GM21423 (cell line): Measurements from ENCODE around the gene ZBTB2.

ENCODE experiments used
- ATAC-seq: cut with Tn5 transposase; IDR thresholded peaks from one replicate; pipeline ENCODE4 v1.9.1; 2021; ENCODE audit warnings: mild to moderate bottlenecking, moderate library complexity; ENCODE audit not compliant: unreplicated experiment

The ZBTB2 gene

DNA sequence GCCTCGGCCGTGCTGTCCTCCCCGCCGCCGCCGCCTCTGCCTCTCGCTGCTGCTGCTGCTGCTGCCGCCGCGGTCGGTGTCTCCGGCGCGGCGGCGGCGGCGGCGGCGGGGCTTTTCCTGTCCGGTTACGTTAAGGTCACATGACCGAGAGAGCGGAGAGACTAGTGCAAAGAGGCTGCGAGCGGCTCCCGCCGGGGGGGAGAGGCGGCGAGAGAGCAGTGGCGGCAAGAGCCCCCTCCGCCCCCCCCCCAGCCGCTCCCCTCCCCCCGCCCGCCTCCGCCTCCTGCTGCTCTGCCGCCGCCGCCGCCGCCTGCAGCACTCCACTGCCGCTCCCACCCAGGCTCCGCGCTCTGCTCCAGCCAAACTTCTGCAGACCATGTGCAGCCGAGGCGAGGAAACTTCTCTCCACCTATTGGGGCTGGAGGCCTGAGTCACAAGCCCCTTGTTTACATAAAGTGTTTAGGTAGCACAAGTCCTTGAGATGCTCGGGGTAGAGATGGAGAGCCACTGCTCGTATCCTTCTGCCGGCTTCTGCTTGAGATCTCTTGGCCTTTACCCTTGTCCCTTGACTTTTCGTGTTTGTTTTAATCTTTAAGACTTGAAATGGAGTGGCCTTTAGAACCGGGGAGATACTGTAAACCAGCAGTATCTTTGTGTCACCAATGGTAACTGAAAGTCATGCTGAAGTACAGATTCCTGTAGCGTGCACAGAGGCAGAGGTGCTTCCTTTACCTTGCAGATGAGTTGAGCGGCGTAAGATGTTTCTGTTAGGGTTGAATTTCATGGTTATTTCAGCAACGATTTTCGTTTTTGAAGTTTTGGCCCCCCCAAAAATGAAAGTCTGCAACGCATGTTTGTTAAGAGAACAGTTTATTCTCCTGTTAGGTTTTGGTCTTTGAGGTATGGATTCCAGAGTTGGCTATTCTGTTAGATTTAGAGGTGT is at the start of gene ZBTB2:
Gene ZBTB2 (minus strand): TSS at position 89 of the 943 bp plus-strand sequence. CDS start 17,922 bp downstream, outside the sequence.
- peak; percentile 12 for ATAC-seq

GRCh38 chr6:151440930-151441329 is 49.6 kb upstream of the ZBTB2 start:
- peak; percentile 33 for ATAC-seq

GRCh38 chr6:151440498-151440897 is 49.1 kb upstream of the ZBTB2 start:
- peak; percentile 58 for ATAC-seq

- ATAC-seq, result no peak
These were observed 46.0 kb upstream of the ZBTB2 start for GRCh38 chr6:151437401-151437800.

- ATAC-seq, result no peak
These were observed 45.4 kb upstream of the ZBTB2 start for GRCh38 chr6:151436802-151437201.

DNA sequence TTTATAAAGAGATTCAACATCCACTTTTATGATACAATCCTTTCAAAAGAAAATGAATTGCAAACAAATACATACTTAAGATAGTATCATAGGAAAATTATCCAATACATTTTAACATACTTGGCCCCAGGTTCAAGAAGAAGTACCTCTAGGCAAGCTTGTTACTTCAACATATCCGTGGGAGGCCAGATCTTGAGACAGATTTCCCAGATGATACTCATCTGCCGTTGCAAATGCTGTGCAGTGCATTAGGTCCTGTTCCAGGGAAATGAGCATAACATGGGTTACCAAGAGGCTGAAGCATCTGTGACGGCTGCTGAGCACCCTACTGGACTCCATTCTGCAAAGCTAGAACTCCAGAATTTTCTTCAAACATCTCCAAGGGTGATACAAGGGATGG is 44.9 kb upstream of the ZBTB2 start:
- no peak for ATAC-seq

- ATAC-seq, result no peak
These were observed 43.0 kb upstream of the ZBTB2 start for GRCh38 chr6:151434369-151434768.

DNA sequence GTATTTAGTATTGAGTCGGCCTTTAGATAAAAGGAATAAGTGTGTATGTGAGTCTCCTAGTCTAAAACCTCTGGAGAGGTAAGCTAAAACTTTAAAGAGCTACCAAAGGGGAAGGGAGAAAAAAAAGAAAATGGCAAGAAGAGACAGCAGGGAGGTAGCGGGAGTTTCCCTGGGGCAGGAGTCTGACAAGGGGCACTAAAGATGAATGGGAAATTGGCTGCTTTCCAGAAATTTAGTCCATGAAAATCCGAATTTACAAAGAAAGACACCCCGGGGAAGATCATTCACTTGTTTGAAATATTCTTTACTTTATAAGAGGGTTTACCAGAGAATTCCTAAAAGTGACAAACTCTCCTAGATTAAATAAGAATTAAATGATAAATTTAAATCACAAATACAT is 41.3 kb upstream of the ZBTB2 start:
- no peak for ATAC-seq

DNA sequence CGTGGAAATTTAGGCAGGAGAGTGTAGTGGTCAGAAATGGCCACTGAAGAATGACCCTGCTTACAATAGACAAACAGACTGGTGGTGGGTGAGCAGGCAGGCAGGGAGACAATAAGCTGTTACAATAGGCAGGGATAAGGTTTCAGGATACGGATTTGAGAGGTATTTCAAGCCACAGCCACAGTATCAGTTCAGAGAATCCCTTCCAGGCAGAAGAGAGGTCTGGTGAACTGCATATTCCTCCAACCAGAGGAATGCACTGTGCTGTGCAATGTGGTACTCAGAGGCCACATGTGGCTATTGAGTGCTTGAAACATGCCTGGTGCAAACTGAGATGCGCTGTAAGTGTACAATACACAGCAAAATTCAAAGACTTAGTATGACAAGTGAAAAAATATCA is 40.0 kb upstream of the ZBTB2 start:
- ATAC-seq, result no peak

GRCh38 chr6:151430886-151431285 is 39.5 kb upstream of the ZBTB2 start:
- ATAC-seq, result no peak

DNA sequence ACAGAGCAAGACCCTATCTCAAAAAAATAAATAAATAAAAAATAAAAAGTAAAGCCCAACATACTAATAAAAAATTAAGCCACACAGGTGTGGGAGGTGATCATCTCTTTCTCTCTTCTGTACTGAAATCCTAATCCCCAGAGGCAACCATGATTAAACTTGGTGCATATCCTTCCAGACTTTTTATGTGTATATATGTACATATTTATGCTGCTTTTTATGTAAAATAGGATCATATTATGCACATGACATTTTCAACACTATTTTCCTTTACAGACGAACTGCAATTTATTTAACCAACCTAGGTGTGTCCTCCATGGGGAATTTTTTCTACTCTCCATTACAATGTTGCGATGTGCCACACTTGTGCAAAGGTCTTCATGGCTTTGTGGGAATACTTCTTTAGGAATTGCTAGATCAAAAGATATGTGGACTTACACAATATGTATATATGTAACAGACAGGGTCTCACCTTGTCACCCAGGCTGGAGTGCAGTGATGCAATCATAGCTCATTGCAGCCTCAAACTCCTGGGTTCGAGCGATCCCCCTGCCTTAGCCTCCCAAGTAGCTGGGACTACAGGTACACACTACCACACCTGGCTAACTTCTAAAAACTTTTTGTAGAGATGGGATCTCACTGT is 36.9 kb upstream of the ZBTB2 start:
- no peak for ATAC-seq

DNA sequence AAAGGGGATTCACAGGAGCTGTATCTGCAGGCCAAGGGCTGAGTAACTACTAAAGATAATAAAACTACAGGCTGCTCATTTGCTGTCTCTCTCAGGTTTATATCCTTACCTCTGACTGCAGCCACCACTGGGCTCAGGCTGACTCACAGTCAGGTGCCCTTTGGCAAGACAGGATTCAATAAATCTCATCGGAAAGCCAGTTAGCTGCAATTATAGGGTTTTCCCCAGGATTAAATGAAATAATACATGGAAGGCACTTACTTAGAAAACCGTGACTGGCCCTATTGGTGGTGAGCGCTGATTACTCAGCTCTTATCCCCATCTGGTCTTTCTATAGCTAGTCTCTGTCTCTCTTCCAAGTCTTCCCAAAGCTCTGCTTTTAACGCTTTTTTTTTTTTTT is 34.2 kb upstream of the ZBTB2 start:
- no peak for ATAC-seq

DNA sequence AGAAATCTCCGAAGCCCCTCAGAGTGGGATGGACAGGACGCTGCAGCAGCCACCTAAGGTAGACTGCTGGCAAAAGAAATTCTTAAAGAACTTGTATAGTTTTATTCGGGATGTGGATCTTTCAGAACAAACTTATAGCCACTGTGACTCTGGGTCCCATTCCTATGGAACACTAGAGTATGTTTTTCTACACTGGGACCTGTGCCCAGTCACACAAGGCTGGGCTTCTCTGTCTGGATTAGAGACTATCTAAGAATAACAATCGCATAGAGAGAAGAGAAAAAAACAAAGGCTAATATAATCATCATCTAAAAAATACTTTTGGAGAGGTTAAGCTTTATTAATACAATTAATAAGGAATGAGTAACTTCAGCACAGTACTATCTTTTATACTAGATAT is 31.6 kb upstream of the ZBTB2 start:
- ATAC-seq, result no peak

DNA sequence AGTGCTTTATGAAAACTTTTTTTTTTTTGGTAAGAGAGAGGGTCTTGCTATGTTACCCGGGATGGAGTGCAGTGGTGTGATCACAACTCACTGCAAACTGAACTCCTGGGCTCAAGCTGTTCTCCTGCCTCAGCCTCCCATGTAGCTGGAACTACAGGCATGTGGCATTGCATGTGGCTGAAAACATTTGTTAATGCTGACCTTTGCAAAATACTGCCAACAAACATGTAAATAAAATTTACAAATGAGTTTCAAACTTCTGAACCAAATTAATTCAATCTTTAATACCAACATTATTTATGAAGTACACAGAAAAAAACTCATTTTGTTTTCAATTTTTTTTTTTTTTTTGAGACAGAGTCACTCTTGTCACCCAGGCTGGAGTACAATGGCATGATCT is 26.1 kb upstream of the ZBTB2 start:
- no peak for ATAC-seq

DNA sequence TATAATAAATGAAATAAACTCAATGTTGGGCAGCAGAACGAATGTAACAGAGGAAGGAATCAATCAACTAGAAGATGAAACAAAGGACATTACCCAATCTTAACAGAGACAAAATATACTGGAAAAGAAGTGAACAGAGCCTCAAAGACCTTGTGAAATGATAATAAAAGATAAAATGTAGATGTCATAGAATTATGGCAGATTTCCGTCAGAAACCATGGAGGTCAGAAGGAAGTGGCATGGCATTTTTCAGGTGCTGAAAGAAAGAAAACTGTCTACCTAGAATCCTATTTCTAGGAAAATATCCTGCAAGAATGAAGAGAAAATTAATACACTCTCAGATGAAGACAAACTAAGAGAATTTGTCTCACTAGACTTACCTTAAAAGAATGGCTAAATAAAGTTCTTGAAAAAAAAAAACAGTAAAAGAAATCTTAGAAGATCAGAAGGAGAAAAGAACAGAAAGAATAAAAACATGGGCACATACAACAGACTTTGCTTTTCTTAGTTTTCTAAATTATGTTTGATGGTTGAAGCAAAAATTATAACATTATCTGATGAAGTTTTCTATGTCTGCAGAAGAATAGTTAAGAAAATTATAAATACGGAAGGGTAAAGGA is 23.4 kb upstream of the ZBTB2 start:
- ATAC-seq, result no peak

- ATAC-seq, result no peak
These were observed 22.2 kb upstream of the ZBTB2 start for GRCh38 chr6:151413372-151414145.

GRCh38 chr6:151412909-151413308 is 21.6 kb upstream of the ZBTB2 start:
- ATAC-seq, result no peak

- no peak for ATAC-seq
These were observed 18.3 kb upstream of the ZBTB2 start for GRCh38 chr6:151409679-151410078.

DNA sequence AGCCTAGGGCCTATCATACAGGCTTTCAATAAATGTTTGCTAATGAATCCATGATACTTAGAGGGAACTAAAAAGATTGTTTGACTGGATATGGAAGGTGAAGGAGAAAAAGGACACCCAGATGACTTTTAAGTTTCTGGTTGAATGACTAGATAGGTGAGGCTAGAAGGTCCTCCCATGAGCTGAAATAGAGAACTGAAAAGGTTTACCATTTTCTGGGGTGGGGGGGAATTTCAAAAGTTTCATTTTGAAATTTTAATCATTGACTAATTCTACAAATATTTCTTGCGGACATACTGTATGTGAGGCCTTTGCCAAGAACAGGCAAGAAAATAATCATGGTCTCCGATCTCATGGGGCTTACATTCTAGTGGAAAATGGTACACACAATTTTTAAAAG is 17.9 kb upstream of the ZBTB2 start:
- ATAC-seq, result peak; percentile 70

GRCh38 chr6:151408858-151409257 is 17.5 kb upstream of the ZBTB2 start:
- no peak for ATAC-seq

GRCh38 chr6:151403919-151404308 is 12.6 kb upstream of the ZBTB2 start:
- ATAC-seq, result no peak
